ENCODE data around the gene SYT1.
A peak's percentile ranks its signal among the peaks of the same experiment; 100 is the strongest.
"Not testable (repeated sequence)": the region's sequence is repeated elsewhere in the genome, so short reads cannot be mapped to it uniquely, and the experiment has no call there.

SYT1 gene

GRCh38 chr12:78864403-78864869, at the start of gene SYT1:
Gene SYT1 (plus strand): TSS chr12:78864774.
- peak; percentile 98 for DNase-seq
- in situ Hi-C loops (cut with HindIII; ENCODE audit: low pct_ligation_motif_present, low pct_unique_long_range_greater_than_20kb, low sequenced_read_pairs), result no loop called here

- DNase-seq, result no peak
- in situ Hi-C loops (cut with HindIII; ENCODE audit: low pct_ligation_motif_present, low pct_unique_long_range_greater_than_20kb, low sequenced_read_pairs), result no loop called here
Observed at GRCh38 chr12:78818487-78818886, 46.1 kb upstream of the SYT1 start.

- in situ Hi-C loops (cut with HindIII; ENCODE audit: low pct_ligation_motif_present, low pct_unique_long_range_greater_than_20kb, low sequenced_read_pairs), result no loop called here
- no peak for DNase-seq
Observed at GRCh38 chr12:78820946-78821345, 43.6 kb upstream of the SYT1 start.

- in situ Hi-C loops (cut with HindIII; ENCODE audit: low pct_ligation_motif_present, low pct_unique_long_range_greater_than_20kb, low sequenced_read_pairs), result no loop called here
- no peak for DNase-seq
Observed at GRCh38 chr12:78824918-78825317, 39.7 kb upstream of the SYT1 start.

- no peak for DNase-seq
- in situ Hi-C loops (cut with HindIII; ENCODE audit: low pct_ligation_motif_present, low pct_unique_long_range_greater_than_20kb, low sequenced_read_pairs), result no loop called here
Observed at GRCh38 chr12:78829690-78830089, 34.9 kb upstream of the SYT1 start.

GRCh38 chr12:78835493-78835892, 29.1 kb upstream of the SYT1 start:
- in situ Hi-C loops (cut with HindIII; ENCODE audit: low pct_ligation_motif_present, low pct_unique_long_range_greater_than_20kb, low sequenced_read_pairs), result no loop called here

GRCh38 chr12:78840518-78841019, 24.0 kb upstream of the SYT1 start:
- DNase-seq; in situ Hi-C loops (cut with HindIII; ENCODE audit: low pct_ligation_motif_present, low pct_unique_long_range_greater_than_20kb, low sequenced_read_pairs): not testable (repeated sequence)

More at GRCh38 chr12:78835493-78835892, 29.1 kb upstream of the SYT1 start:
- no peak for DNase-seq

- DNase-seq, result no peak
- in situ Hi-C loops (cut with HindIII; ENCODE audit: low pct_ligation_motif_present, low pct_unique_long_range_greater_than_20kb, low sequenced_read_pairs), result no loop called here
Observed at GRCh38 chr12:78853231-78853630, 11.3 kb upstream of the SYT1 start.

GRCh38 chr12:78863482-78864402, 832 bp upstream of the SYT1 start:
- peak; percentile 89 for DNase-seq
- in situ Hi-C loops (cut with HindIII; ENCODE audit: low pct_ligation_motif_present, low pct_unique_long_range_greater_than_20kb, low sequenced_read_pairs), result no loop called here

- peak; percentile 39 for DNase-seq
- in situ Hi-C loops (cut with HindIII; ENCODE audit: low pct_ligation_motif_present, low pct_unique_long_range_greater_than_20kb, low sequenced_read_pairs), result no loop called here
Observed at GRCh38 chr12:78864870-78865463, 393 bp downstream of the SYT1 start.

GRCh38 chr12:78865516-78865915, 942 bp downstream of the SYT1 start:
- peak; percentile 41 for DNase-seq
- in situ Hi-C loops (cut with HindIII; ENCODE audit: low pct_ligation_motif_present, low pct_unique_long_range_greater_than_20kb, low sequenced_read_pairs), result no loop called here

- in situ Hi-C loops (cut with HindIII; ENCODE audit: low pct_ligation_motif_present, low pct_unique_long_range_greater_than_20kb, low sequenced_read_pairs), result no loop called here
- no peak for DNase-seq
Observed at GRCh38 chr12:78866518-78866917, 1.9 kb downstream of the SYT1 start.

- no peak for DNase-seq
- in situ Hi-C loops (cut with HindIII; ENCODE audit: low pct_ligation_motif_present, low pct_unique_long_range_greater_than_20kb, low sequenced_read_pairs), result no loop called here
Observed at GRCh38 chr12:78870539-78870938, 6.0 kb downstream of the SYT1 start.

GRCh38 chr12:78871566-78871965, 7.0 kb downstream of the SYT1 start:
- DNase-seq, result no peak
- in situ Hi-C loops (cut with HindIII; ENCODE audit: low pct_ligation_motif_present, low pct_unique_long_range_greater_than_20kb, low sequenced_read_pairs), result no loop called here

GRCh38 chr12:78878459-78878858, 13.9 kb downstream of the SYT1 start:
- no peak for DNase-seq
- in situ Hi-C loops (cut with HindIII; ENCODE audit: low pct_ligation_motif_present, low pct_unique_long_range_greater_than_20kb, low sequenced_read_pairs), result no loop called here

- no peak for DNase-seq
- in situ Hi-C loops (cut with HindIII; ENCODE audit: low pct_ligation_motif_present, low pct_unique_long_range_greater_than_20kb, low sequenced_read_pairs), result no loop called here
Observed at GRCh38 chr12:78878866-78879265, 14.3 kb downstream of the SYT1 start.

- DNase-seq, result no peak
- in situ Hi-C loops (cut with HindIII; ENCODE audit: low pct_ligation_motif_present, low pct_unique_long_range_greater_than_20kb, low sequenced_read_pairs), result no loop called here
Observed at GRCh38 chr12:78880078-78880477, 15.5 kb downstream of the SYT1 start.

GRCh38 chr12:78881685-78882084, 17.1 kb downstream of the SYT1 start:
- in situ Hi-C loops (cut with HindIII; ENCODE audit: low pct_ligation_motif_present, low pct_unique_long_range_greater_than_20kb, low sequenced_read_pairs), result no loop called here
- no peak for DNase-seq

GRCh38 chr12:78885466-78885865, 20.9 kb downstream of the SYT1 start:
- no peak for DNase-seq

More at GRCh38 chr12:78885466-78885865, 20.9 kb downstream of the SYT1 start:
- in situ Hi-C loops (cut with HindIII; ENCODE audit: low pct_ligation_motif_present, low pct_unique_long_range_greater_than_20kb, low sequenced_read_pairs), result no loop called here
